Suprapubic skin (tissue), 4 donors: ENCODE measurements around the gene SMIM29. TPM values are rescaled to one million over a fixed set of nuclear protein-coding genes. Genes with fewer than 3 reads are reported as not detected.

Source experiments
- DNase-seq, 2 donors: peaks; one replicate each; pipeline ENCODE4 v3.0.0-alpha.2; 2019; ENCODE audit warnings: low spot score in 2 of 2
- H3K27ac ChIP-seq: fragments of 200-600 bp; sonication (generic); one replicate; pipeline ENCODE4 v1.5.1; 2019
- H3K27me3 ChIP-seq: fragments of 200-600 bp; sonication (generic); one replicate; pipeline ENCODE4 v1.5.1; 2019
- H3K36me3 ChIP-seq: fragments of 200-600 bp; sonication (generic); one replicate; pipeline ENCODE4 v1.5.1; 2019
- H3K4me1 ChIP-seq: fragments of 200-600 bp; sonication (generic); one replicate; pipeline ENCODE4 v1.5.1; 2019
- H3K4me3 ChIP-seq: fragments of 200-600 bp; sonication (generic); one replicate; pipeline ENCODE4 v1.5.1; 2019; ENCODE audit warnings: mild to moderate bottlenecking
- H3K9me3 ChIP-seq: fragments of 200-600 bp; sonication (generic); one replicate; pipeline ENCODE4 v1.5.1; 2019
- CTCF ChIP-seq, 2 donors: fragments of 200-600 bp in 1 of 2; fragments of 450-650 bp in 1 of 2; sonication (generic) in 1 of 2; IDR thresholded peaks; one replicate each; pipeline ENCODE4 v1.5.1; 2016 to 2019; ENCODE audit warnings: antibody characterized with exemption in 2 of 2, mild to moderate bottlenecking in 1 of 2, moderate library complexity in 1 of 2
- EP300 ChIP-seq: sonication (generic); formaldehyde crosslinking; IDR thresholded peaks from one replicate; pipeline ENCODE4 v1.6.1; 2017; ENCODE audit warnings: antibody characterized with exemption
- POLR2A ChIP-seq, 2 donors: fragments of 450-650 bp; IDR thresholded peaks; one replicate each; pipeline ENCODE4 v1.6.1; 2017; ENCODE audit warnings: antibody characterized with exemption in 2 of 2, mild to moderate bottlenecking in 2 of 2, moderate library complexity in 2 of 2
- POLR2AphosphoS5 ChIP-seq, 3 donors: sonication (generic); formaldehyde crosslinking; IDR thresholded peaks; one replicate each; pipeline ENCODE4 v1.6.1; 2017; ENCODE audit warnings: antibody characterized with exemption in 3 of 3
- WGBS: methylation state at CpG from one replicate; pipeline ENCODE4 v1.1.5; 2018; 5-methylcytosine and 5-hydroxymethylcytosine counted together
- total RNA-seq, 4 donors: library from RNA; depleted of rRNA; stranded (reverse); fragments of >200 nt; gene quantifications; one replicate each; pipeline ENCODE4 v1.1.0, GENCODE V29; 2016

SMIM29 gene
- total RNA-seq, 4 donors from 2014 or later = 45.2 to 58.8 (median 51.2) TPM

GRCh38 chr6:34196833-34197195 lies 52.0 kb downstream of the SMIM29 start:
- no peaks in the 10 kb centered on the region for H3K36me3 ChIP-seq
- H3K27me3 ChIP-seq = no peaks in the 10 kb centered on the region
- no CpG with 5 or more reads among the region's 10 CpGs for WGBS
- peaks cover 11% of the 10 kb centered on the region for H3K4me1 ChIP-seq
- peak overlapping the region; percentile 53 for H3K4me3 ChIP-seq
- DNase-seq = no peak
- TF ChIP-seq POLR2AphosphoS5 (IDR thresholded peaks at IDR 0.05) (no peak), EP300 (no peak), POLR2A (IDR thresholded peaks at IDR 0.05) (no peak), CTCF (IDR thresholded peaks at IDR 0.05) (no peak)
- H3K27ac ChIP-seq = no peak overlapping the region
- H3K9me3 ChIP-seq = no peaks in the 10 kb centered on the region

Other genes with a start within 250 kb of the SMIM29 start
- not detected for gene GRM4, start 102.9 kb downstream of the SMIM29 start, total RNA-seq
- 100 to 1,000 TPM in 3 of 4 donors, 10 to 100 TPM in 1; 93.3 to 127 (median 111) TPM for gene HMGA1, start 12.1 kb downstream of the SMIM29 start, total RNA-seq
- gene NUDT3, start 143.7 kb upstream of the SMIM29 start, total RNA-seq = 10 to 100 TPM; 23.2 to 34.6 (median 28.0) TPM
- gene RPS10, start 177.1 kb upstream of the SMIM29 start, total RNA-seq = 1,000 to 10,000 TPM; 1,674 to 3,777 (median 3,332) TPM
- gene PACSIN1, start 217.1 kb upstream of the SMIM29 start, total RNA-seq = under 1 TPM in 2 of 4 donors, not detected in 2; 0.11 to 0.40 TPM